Measurements from ENCODE around the gene NDUFB10.

GRCh38 chr16:1909561-1910231 is 49.6 kb upstream of the NDUFB10 start:
- no peak for TF ChIP-seq EZH2 (IDR thresholded peaks at IDR 0.05; ENCODE audit: borderline replicate concordance, insufficient read depth, low read length, poor library complexity, severe bottlenecking)
- TF ChIP-seq CTCF (IDR thresholded peaks at IDR 0.05; ENCODE audit: poor library complexity, severe bottlenecking), result no peak
- TF ChIP-seq POLR2AphosphoS5 (IDR thresholded peaks at IDR 0.05), result no peak
- TF ChIP-seq REST (IDR thresholded peaks at IDR 0.05; ENCODE audit: borderline replicate concordance), result no peak
- TF ChIP-seq EP300 (conservative IDR thresholded peaks at IDR 0.05; ENCODE audit: poor library complexity, severe bottlenecking), result no peak
